ENCODE measurements around the gene MGAT5.

DNA sequence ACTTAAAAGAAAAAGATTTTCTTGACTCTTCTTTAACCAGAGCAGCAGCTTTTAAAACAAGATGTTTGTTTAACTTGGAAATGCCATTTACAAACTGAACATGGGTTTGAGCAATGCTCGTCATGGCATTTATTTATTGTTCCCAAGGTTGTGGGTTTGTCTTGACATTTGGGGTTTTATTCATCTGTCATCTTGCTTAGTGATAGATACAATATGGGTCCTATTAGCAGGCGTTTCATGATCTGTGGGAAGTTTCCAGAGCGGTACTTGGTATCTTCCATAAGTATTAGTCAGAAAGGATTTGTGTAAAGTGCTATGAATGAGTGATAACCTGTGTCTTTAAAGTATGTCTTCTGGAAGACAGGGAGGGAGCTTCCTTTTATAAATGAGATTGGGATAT, 29.9 kb upstream of the MGAT5 start:
- TF ChIP-seq, protein P1, sequence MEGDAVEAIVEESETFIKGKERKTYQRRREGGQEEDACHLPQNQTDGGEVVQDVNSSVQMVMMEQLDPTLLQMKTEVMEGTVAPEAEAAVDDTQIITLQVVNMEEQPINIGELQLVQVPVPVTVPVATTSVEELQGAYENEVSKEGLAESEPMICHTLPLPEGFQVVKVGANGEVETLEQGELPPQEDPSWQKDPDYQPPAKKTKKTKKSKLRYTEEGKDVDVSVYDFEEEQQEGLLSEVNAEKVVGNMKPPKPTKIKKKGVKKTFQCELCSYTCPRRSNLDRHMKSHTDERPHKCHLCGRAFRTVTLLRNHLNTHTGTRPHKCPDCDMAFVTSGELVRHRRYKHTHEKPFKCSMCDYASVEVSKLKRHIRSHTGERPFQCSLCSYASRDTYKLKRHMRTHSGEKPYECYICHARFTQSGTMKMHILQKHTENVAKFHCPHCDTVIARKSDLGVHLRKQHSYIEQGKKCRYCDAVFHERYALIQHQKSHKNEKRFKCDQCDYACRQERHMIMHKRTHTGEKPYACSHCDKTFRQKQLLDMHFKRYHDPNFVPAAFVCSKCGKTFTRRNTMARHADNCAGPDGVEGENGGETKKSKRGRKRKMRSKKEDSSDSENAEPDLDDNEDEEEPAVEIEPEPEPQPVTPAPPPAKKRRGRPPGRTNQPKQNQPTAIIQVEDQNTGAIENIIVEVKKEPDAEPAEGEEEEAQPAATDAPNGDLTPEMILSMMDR (IDR thresholded peaks at IDR 0.05) = no peak
- TF ChIP-seq POLR2A (IDR thresholded peaks at IDR 0.05) = no peak
